DOHH2 (cell line): Measurements from ENCODE around the gene BTBD6.
A peak's percentile ranks its signal among the peaks of the same experiment; 100 is the strongest.
"Not testable (repeated sequence)": the region's sequence is repeated elsewhere in the genome, so short reads cannot be mapped to it uniquely, and the experiment has no call there.

Source experiments
- H3F3A ChIP-seq: fragments of 200-600 bp; sonication (generic), shearing (Covaris generic); 2 replicates; pipeline ENCODE4 v1.6.0; 2016; ENCODE audit warnings: antibody characterized with exemption, mild to moderate bottlenecking; ENCODE audit not compliant: control insufficient read depth, insufficient read depth
- H3K27ac ChIP-seq: fragments of 200-600 bp; sonication (generic); 2 replicates; pipeline ENCODE4 v1.5.1; 2014; ENCODE audit warnings: low read depth, mild to moderate bottlenecking, low read length, moderate library complexity
- H3K27me3 ChIP-seq: fragments of 200-600 bp; sonication (generic); 2 replicates; pipeline ENCODE4 v1.6.1; 2014; ENCODE audit warnings: mild to moderate bottlenecking, low read length, mixed read lengths; ENCODE audit not compliant: control insufficient read depth
- H3K36me3 ChIP-seq: fragments of 200-600 bp; sonication (generic); 2 replicates; pipeline ENCODE4 v1.6.1; 2014; ENCODE audit warnings: mild to moderate bottlenecking, low read length, moderate library complexity, mixed read lengths; ENCODE audit not compliant: control insufficient read depth
- H3K4me1 ChIP-seq: fragments of 200-600 bp; sonication (generic); 2 replicates; pipeline ENCODE4 v1.6.1; 2014; ENCODE audit warnings: mild to moderate bottlenecking, low read length, mixed read lengths; ENCODE audit not compliant: control insufficient read depth
- H3K4me2 ChIP-seq: fragments of 200-600 bp; sonication (generic); 2 replicates; pipeline ENCODE4 v1.6.0; 2014; ENCODE audit warnings: mild to moderate bottlenecking, low read length, moderate library complexity
- H3K4me3 ChIP-seq: fragments of 200-600 bp; sonication (generic); 2 replicates; pipeline ENCODE4 v1.5.1; 2014; ENCODE audit warnings: mild to moderate bottlenecking, low read length, mixed read lengths
- H3K79me2 ChIP-seq: fragments of 200-600 bp; sonication (generic); 2 replicates; pipeline ENCODE4 v1.6.1; 2014; ENCODE audit warnings: mild to moderate bottlenecking, low read length, mixed read lengths; ENCODE audit not compliant: control insufficient read depth
- H3K9me2 ChIP-seq: fragments of 200-600 bp; sonication (generic); replicated peaks from 2 replicates; pipeline ENCODE4 v1.6.1; 2014; ENCODE audit warnings: mild to moderate bottlenecking, low read length, mixed read lengths; ENCODE audit not compliant: control insufficient read depth
- H3K9me3 ChIP-seq: fragments of 200-600 bp; sonication (generic); 2 replicates; pipeline ENCODE4 v1.6.1; 2014; ENCODE audit warnings: antibody characterized with exemption, low read length, mixed read lengths; ENCODE audit not compliant: control insufficient read depth, insufficient read depth
- H4K20me1 ChIP-seq: fragments of 200-600 bp; sonication (generic); 2 replicates; pipeline ENCODE4 v1.6.0; 2014; ENCODE audit warnings: low read depth, mild to moderate bottlenecking, antibody characterized with exemption, low read length, moderate library complexity; ENCODE audit not compliant: control insufficient read depth, insufficient read depth
- CTCF ChIP-seq: fragments of 200-600 bp; sonication (generic); IDR thresholded peaks from one replicate; pipeline ENCODE4 v1.5.1; 2014; ENCODE audit warnings: antibody characterized with exemption, mild to moderate bottlenecking, low read depth, low read length; ENCODE audit not compliant: poor library complexity, severe bottlenecking
- EZH2phosphoT487 ChIP-seq: fragments of 200-600 bp; sonication (generic); IDR thresholded peaks from 2 replicates; pipeline ENCODE4 v1.6.1; 2017; ENCODE audit warnings: borderline replicate concordance, mild to moderate bottlenecking, antibody characterized with exemption, low read length, moderate library complexity, mixed read lengths

The BTBD6 gene

DNA sequence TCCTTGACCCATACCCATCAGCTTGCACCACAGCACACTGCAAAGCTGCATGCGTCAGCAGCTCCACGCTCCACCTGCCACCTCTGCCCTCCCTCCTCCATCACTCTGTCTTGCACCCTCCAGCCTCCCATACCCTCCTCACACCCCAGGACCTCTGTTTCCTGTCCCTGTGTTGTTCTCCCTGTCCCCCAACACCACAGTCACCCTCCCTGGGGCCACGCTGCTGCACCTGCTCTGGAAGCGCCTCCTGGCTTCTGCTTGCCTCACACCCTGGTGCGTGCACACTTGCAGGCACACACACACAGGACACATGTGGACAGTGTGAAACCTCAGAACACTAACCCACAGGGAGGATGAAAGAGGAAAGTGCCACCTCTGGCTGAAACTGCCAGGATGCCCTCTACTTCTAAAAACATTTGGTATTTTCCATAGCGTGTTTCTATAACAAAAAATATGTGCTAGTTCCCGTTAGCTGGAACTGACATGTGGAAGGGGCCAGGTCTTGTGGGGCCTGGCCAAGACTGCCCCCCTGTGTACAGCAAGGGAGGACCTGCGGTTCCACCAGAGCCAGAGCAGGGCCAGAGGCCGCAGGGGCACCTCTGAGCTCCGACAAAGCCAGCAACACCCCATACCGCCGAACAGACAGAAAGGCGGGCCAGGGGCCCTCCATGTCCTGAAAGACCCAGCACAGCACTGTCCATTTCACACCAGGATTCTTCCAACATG lies 42.5 kb downstream of the BTBD6 start:
- peaks cover 22% of the 10 kb centered on the region for H3K4me1 ChIP-seq
- peaks cover 3% of the 10 kb centered on the region; the same call in 1 of the 2 replicates for H3K27me3 ChIP-seq
- H3K79me2 ChIP-seq, result peaks cover 49% of the 10 kb centered on the region
- no peaks in the 10 kb centered on the region for H3K36me3 ChIP-seq
- no peak overlapping the region for H3K4me3 ChIP-seq
- H3F3A ChIP-seq, result no peaks in the 10 kb centered on the region
- H3K9me3 ChIP-seq, result no peaks in the 10 kb centered on the region
- 0 out of 2 replicates have a peak, but pooled peaks cover 3% of the 10 kb centered on the region for H4K20me1 ChIP-seq
- no peaks in the 10 kb centered on the region for H3K9me2 ChIP-seq
- no peak overlapping the region for H3K4me2 ChIP-seq
- peak; percentile 13 for TF ChIP-seq CTCF
- TF ChIP-seq EZH2phosphoT487, result no peak
- H3K27ac ChIP-seq, result no peak overlapping the region

DNA sequence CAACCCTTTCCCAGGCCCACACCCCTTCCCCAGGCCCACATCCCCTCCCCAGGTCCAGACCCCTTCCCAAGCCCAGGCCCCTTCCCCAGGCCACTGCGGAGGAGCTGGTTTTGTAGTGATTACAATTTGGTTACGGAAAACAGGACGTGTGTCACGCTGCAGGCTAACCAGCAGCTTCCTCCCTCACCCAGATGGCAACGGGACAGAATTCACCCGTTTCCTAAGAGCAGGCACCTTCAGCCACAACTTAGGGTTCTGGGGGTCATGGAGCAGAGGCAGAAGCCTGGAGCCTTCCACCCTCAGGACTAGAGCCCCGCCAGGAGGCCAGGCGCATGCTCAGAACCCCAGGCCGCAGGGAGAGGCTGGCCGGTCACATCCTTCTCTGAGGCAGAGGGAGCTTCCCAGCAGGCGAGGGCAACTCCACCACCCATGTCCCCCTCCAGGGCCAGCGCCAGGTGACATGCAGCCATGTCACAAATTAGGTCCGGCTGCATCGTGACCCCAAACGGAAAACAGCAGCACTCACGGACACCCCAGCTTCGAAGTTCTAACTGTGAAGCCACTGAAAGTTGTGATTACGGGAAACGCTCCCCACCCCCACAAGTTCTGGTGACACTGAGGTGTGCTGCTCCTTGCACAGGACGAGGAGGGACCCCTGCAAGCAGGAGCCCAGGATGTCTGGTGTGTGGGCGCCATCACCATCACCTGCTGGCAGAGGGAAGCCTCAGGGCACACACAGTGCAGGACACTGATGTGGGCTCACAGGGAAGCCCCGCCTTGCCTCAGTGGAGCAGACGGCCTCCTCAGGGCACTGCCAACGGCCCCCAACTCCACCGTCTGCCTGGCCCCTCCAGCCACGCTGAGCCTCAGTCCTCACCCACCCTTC lies 44.7 kb downstream of the BTBD6 start:
- Histone ChIP-seq H3F3A (no peaks in the 10 kb centered on the region; the same call in 1 of the 2 replicates), H3K9me2 (no peaks in the 10 kb centered on the region), H3K4me2 (no peak overlapping the region), H3K79me2 (peaks cover 59% of the 10 kb centered on the region), H3K27ac (no peak overlapping the region), H3K9me3 (no peaks in the 10 kb centered on the region), H3K4me3 (no peak overlapping the region), H4K20me1 (0 out of 2 replicates have a peak, but pooled peaks cover 3% of the 10 kb centered on the region), H3K36me3 (no peaks in the 10 kb centered on the region), H3K4me1 (peaks cover 22% of the 10 kb centered on the region), H3K27me3 (peaks cover 3% of the 10 kb centered on the region; the same call in 1 of the 2 replicates)
- TF ChIP-seq EZH2phosphoT487, result no peak
- TF ChIP-seq CTCF, result no peak

- peaks cover 22% of the 10 kb centered on the region for H3K4me1 ChIP-seq
- no peaks in the 10 kb centered on the region for H3K9me3 ChIP-seq
- H3K9me2 ChIP-seq, result no peaks in the 10 kb centered on the region
- H3K4me2 ChIP-seq, result peak overlapping the region; percentile 3; the same call in 1 of the 2 replicates
- TF ChIP-seq CTCF, result no peak
- TF ChIP-seq EZH2phosphoT487, result no peak
- H3F3A ChIP-seq, result no peaks in the 10 kb centered on the region; the same call in 1 of the 2 replicates
- H3K27me3 ChIP-seq, result peaks cover 3% of the 10 kb centered on the region; the same call in 1 of the 2 replicates
- H3K27ac ChIP-seq, result no peak overlapping the region
- H3K4me3 ChIP-seq, result no peak overlapping the region
- H3K36me3 ChIP-seq, result no peaks in the 10 kb centered on the region
- 0 out of 2 replicates have a peak, but pooled peaks cover 3% of the 10 kb centered on the region for H4K20me1 ChIP-seq
- H3K79me2 ChIP-seq, result peaks cover 68% of the 10 kb centered on the region
Observed at GRCh38 chr14:105294142-105294597, 45.8 kb downstream of the BTBD6 start.

GRCh38 chr14:105297311-105297710 lies 49.0 kb downstream of the BTBD6 start:
- H3K4me2 ChIP-seq, H3K9me3 ChIP-seq, H3K36me3 ChIP-seq, H4K20me1 ChIP-seq, H3F3A ChIP-seq, H3K27ac ChIP-seq, H3K4me3 ChIP-seq, H3K27me3 ChIP-seq, H3K9me2 ChIP-seq: not testable (repeated sequence)
- Histone ChIP-seq H3K79me2 (peaks cover 70% of the 10 kb centered on the region), H3K4me1 (peaks cover 32% of the 10 kb centered on the region)
